Diencephalon (tissue), 1 donor: ENCODE results near the gene NGF. TPM values are rescaled to one million over a fixed set of nuclear protein-coding genes. Genes with fewer than 3 reads are reported as not detected.

ENCODE experiments used
- total RNA-seq: library from RNA; depleted of rRNA; stranded (reverse); fragments of >200 nt; gene quantifications from one replicate; pipeline ENCODE4 v1.2.3, GENCODE V29; 2014

NGF gene
- total RNA-seq: 2.1 TPM

DNA sequence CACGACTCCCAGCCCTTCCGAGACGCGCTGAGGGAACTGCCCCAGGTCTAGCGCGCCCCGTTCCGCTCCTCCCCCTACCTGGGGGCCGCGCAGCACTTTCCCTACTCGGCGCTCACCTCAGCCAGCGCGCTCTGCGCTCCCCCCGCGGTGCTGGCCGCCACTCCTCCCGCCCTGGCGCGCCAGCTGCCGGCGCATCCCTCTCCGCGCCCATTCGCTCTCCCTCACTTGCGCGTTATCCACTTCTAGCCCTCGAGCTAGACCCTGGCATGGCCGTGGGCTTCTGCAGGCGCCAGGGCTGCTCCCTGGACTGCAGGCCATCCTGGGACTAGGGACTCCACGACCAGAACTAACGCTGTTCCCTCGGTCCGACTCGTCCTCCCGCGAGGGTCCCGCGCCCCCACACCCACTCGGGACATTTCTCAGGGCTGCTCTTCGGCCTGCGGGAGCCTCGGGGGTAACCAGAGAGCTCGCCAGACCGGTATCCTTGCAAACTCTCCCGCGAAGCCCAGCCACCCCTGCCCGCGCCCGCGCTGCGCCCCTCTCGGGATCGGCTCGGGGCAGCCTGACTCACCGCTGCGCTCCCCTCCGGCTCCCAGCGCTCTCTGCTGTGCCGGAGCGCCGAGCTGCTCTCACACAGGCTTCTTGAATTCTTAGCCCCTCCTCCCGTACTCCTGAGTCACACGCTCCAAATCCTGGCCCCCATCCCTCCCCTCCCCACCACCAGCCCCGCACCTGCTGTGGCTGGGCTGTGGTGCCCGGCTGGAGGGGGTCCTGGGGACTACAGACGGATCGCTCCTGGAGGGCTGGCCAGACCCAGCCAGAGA is at the start of gene NGF:
TSS of gene NGF (minus strand) at position 617 of the 824 bp plus-strand sequence. CDS start 51,454 bp downstream, outside the sequence.

Other genes starting within 250 kb of the NGF start
- gene TSPAN2, start 248.7 kb downstream of the NGF start, total RNA-seq: 46.6 TPM